Midbrain (tissue), 1 donor: Measurements from ENCODE around the gene PLCB4.
"Not testable (repeated sequence)": the region's sequence is repeated elsewhere in the genome, so short reads cannot be mapped to it uniquely, and the experiment has no call there.

Experiments
- DNase-seq: peaks from one replicate; lab custom pipeline; 2025; lab: John Stamatoyannopoulos, UW

The PLCB4 gene

DNA sequence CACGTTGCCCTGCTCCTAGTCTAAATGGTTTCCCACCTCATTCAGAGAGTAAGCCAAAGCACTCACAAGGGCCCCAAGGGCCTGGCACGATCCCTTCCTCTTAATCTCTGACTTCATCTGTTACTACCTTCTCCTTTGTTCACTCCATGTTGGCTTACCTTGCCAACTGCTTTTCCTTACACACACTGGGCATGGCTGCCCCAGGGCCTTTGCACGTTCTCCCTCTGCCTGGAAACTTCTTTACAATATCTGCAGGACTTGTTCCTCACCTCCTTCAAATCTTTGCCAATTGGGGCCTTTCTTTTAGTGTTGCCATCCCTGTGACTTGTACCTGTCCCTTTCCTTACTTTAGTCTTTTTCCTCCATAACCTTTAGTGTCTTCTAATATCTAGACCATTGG is 73.9 kb downstream of the PLCB4 start:
- no peak for DNase-seq

DNA sequence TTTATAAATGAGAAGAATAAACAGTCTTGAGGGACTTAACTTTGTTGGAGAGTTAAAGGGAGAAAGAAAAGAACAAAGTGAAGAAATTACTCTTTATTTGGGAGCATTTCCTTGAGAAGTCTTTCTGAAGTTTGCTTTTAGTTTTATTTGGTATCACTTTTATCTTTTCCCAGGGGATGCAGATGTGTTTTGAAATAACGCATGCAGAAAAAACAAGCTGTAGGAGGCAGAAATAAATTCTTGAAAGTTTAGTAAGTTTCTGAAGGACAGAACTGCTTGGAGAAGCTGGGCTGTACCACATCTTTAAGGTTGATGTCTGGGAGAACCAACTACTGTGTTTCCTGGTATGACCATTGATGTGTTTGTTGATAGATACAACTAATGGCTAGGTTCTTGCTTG is 75.0 kb downstream of the PLCB4 start:
- DNase-seq = no peak

- DNase-seq = no peak
Measured at GRCh38 chr20:9144643-9145042, 75.8 kb downstream of the PLCB4 start.

DNA sequence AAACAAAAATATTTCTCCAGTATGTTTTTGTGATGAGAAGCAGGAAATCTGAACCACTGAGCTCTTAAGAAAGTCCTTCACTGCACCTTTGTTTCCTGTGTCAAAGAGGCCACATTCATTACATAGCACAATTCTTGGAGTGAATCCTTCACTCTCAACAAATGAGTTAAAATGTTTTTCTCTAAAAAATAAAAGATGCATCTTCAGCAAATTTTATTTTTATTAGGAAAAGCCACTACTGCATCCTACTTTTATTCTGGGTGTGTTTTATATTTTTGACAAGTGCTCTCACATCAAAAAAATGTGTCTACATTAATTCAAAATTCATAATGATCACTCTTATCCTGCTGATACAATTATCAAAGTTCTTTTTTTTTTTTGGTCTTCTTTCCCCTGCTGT is 76.3 kb downstream of the PLCB4 start:
- no peak for DNase-seq

DNA sequence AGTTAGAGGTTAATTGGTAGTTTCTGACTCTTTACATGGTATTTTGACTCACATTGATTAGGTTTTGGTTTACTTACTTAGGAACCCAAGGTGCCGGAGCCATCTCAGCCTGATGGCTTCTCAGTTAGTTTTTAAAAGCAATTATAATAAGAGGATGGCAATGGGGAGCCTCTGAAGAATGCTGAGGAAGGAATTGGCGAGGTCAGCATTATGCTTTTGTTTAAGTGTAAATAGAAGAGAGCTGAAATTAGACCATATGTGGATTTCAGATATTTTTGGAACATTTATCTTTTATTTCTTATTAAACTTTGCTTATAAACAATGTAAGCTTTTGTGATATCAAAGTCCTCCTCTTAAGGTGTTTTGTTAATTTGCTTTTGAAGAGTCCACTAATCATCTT is 77.8 kb downstream of the PLCB4 start:
- DNase-seq = no peak

DNA sequence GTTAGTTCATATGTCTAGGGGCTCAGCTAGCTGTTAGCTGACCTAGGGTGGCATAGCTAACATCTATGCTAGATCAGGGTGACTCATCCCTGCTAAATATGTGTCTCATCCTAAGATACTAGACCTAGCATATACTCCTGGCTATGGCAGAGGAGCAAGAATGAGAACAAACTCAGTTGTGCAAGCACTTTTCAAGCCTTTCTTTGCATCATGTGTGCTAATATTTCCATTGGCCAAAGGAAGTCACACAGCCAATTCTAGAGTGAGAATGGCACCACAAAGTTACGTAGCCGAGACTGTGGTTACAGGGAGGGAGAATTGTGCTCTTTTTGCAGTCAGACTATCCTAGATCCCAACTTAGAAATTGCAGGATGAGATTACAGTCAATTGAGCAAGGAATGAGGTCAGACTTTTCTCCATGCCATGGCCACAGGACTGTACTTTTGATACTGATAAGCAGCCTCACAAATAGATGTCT is 78.7 kb downstream of the PLCB4 start:
- no peak for DNase-seq

- DNase-seq = no peak
Measured at GRCh38 chr20:9148291-9148690, 79.4 kb downstream of the PLCB4 start.

- DNase-seq = no peak
Measured at GRCh38 chr20:9149087-9149486, 80.2 kb downstream of the PLCB4 start.

DNA sequence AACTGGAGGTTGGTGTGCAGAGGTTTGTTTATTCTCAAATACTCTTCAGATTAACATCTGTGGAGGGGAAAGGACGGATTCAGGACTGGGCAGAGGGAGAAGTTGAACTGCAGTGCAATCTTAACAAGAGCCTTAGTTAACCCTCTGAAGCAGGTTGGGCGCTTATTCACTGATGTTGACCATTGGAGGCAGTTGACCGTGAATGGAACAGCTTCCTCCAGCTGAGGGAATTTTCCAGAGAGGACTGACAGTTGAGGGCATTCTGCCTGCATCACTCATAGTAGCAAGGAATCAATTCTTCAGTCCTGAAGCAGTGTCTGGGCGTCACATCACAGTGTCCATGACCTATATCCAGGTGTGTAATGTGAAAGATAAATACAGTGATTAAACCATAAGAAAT is 80.9 kb downstream of the PLCB4 start:
- no peak for DNase-seq

GRCh38 chr20:9150679-9151078 is 81.8 kb downstream of the PLCB4 start:
- no peak for DNase-seq

- not testable (repeated sequence) for DNase-seq
Measured at GRCh38 chr20:9152139-9152538, 83.3 kb downstream of the PLCB4 start.

DNA sequence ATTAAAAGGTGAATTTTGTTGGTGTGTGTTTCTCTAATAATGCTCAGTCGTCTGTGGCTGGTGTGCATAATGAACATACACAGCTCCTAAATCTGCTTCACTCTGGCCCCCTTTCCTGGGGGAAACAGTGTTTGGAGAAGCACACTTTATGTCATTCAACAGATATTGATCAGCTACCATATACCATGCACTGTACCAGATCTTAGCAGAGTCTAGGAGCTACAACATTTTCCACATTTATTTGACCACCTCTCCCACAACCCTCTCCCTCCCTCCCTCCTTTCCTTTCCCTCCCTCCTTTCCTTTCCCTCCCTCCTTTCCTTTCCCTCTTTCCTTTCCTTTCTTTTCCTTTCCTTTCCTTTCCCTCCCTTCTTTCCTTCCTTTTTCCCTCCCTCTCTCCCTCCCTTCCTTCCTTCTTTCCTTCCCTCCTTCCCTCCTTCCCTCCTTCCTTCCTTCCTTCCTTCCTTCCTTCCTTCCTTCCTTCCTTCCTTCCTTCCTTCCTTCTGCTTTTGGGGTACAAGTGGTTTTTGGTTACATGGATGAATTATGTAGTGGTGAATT is 85.7 kb downstream of the PLCB4 start:
- no peak for DNase-seq

DNA sequence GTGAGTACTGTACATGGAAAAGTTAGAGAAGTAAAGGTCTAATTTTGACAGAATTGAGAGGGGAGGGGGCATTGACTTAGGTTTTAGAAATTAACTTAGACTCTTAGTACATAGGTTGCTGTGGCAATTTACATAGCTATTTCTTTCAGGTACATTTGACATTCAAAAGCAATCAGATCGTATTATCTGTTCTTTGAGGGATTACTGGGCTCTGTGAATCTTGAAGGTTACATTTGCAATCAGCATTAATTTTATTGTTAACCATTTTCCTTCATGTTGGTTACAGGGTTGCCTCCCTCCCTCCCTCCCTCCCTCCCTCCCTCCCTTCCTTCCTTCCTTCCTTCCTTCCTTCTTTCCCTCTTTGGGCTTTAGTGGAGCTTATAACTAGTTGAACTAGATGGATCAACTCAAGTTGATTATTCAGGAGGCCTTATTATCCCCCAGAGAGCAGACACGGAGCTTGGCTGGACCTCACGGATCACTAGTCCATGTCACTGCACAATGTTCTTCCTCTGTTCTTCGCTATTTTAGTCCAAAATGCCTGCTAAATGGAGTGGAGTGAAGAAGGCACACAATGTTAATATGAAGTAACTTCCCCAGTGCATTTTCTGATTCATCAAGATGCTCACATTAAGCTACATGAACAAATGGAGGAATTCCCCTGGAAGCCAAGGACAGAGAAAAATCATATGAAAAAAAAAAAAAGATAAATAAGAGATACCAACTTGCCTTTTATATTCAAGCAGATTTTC is 87.8 kb downstream of the PLCB4 start:
- DNase-seq = no peak

- DNase-seq = no peak
Measured at GRCh38 chr20:9160331-9160730, 91.4 kb downstream of the PLCB4 start.

DNA sequence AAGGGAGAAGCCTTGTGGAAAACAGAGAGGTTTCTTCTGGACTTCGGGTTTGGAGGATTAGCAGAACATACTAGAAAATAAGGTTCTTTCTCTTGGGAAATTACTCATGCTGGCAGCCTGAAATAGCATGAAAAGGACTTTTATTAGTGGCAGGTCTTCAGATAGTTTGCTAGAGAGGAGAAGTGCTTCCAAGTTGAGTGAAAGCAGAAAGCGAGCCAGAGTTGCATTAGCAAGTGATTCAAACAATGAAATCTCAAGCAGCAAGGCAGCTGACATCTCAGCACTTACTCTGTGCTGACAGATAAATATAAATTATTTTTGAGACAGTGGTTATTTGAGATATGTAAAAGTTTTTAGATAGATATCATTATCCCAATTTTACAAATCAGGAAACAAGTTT is 91.9 kb downstream of the PLCB4 start:
- peak; percentile 41 for DNase-seq

- DNase-seq = no peak
Measured at GRCh38 chr20:9161311-9161710, 92.4 kb downstream of the PLCB4 start.

GRCh38 chr20:9163251-9163650 is 94.4 kb downstream of the PLCB4 start:
- no peak for DNase-seq

GRCh38 chr20:9163995-9164394 is 95.1 kb downstream of the PLCB4 start:
- DNase-seq = no peak

- DNase-seq = no peak
Measured at GRCh38 chr20:9165261-9165660, 96.4 kb downstream of the PLCB4 start.

DNA sequence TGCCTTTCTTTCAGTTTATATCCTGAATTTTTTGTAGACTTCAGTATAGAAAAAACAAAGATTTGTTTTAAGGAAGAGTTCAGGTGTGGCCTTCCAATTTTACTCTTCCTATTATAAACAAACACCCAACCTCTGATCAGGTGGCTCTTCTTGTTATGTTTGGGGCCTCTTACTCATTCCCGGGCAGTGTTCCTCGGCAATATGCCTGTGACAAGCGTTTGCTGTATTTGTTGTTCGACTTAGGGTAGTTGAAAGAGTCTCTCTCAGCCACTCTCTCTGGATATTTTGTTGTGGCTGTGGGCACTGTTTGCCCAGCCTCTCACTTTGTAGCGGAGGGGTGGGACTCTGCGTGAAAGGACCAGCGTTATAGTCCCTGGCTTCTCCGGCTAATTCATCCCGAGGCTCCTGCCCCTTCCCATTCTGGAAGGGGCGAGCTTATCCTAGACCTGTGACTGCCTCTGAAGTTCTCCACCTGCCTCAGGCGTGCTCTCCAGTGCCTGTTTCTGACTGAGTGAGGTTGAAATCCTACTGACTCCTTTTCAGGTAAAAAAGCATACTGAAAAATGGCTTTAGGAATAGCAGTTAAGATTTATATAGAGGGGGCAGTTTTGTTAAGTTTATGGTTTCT is 97.4 kb downstream of the PLCB4 start:
- no peak for DNase-seq

- DNase-seq = no peak
Measured at GRCh38 chr20:9169409-9169808, 100.5 kb downstream of the PLCB4 start.

DNA sequence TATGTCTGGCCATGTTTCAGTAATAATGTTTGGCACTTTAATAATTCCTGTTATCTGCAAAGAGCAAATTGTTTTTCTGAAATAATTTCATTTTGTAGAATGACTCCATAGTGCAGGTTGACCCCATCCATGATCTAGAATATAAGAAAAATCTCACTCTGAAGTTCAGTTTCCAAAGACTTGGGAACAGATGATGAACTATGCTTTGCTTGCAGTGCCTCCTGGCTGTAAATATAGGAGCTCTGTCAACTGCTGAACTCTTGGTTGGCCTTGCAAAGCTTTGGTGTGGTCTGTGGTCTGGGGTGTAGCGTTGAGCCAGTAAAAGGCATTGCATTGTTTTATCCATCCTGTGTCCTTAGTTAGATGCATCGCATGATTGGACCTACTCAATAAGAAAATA is 104.0 kb downstream of the PLCB4 start:
- DNase-seq = no peak

- DNase-seq = no peak
Measured at GRCh38 chr20:9177278-9177677, 108.4 kb downstream of the PLCB4 start.
